Duodenal mucosa (tissue), 2 donors: ENCODE data around the gene FAM200A.
A peak's percentile ranks its signal among the peaks of the same experiment; 100 is the strongest.
"Not testable (repeated sequence)": the region's sequence is repeated elsewhere in the genome, so short reads cannot be mapped to it uniquely, and the experiment has no call there.

Experiments
- H3K27ac ChIP-seq: one replicate; pipeline ENCODE4 v1.7.0; 2013; ENCODE audit warnings: low read depth, low read length
- H3K27me3 ChIP-seq, 2 donors: one replicate each; pipeline ENCODE4 v1.7.0; 2013; ENCODE audit warnings: low read length in 2 of 2, control low read depth in 1 of 2; ENCODE audit not compliant: insufficient read depth in 2 of 2, control insufficient read depth in 1 of 2
- H3K36me3 ChIP-seq, 2 donors: one replicate each; pipeline ENCODE4 v1.7.0; 2013; ENCODE audit warnings: low read length in 2 of 2, control low read depth in 1 of 2; ENCODE audit not compliant: insufficient read depth in 2 of 2, control insufficient read depth in 1 of 2
- H3K4me1 ChIP-seq, 2 donors: one replicate each; pipeline ENCODE4 v1.7.0; 2013; ENCODE audit warnings: low read length in 2 of 2, control low read depth in 1 of 2; ENCODE audit not compliant: insufficient read depth in 2 of 2, control insufficient read depth in 1 of 2
- H3K4me3 ChIP-seq, 2 donors: one replicate each; pipeline ENCODE4 v1.7.0; 2013; ENCODE audit warnings: low read length in 2 of 2, low read depth in 1 of 2
- H3K9ac ChIP-seq, 2 donors: one replicate each; pipeline ENCODE4 v1.7.0; 2013; ENCODE audit warnings: low read length in 2 of 2, low read depth in 1 of 2
- H3K9me3 ChIP-seq, 2 donors: one replicate each; pipeline ENCODE4 v1.7.0; 2013; ENCODE audit warnings: low read length in 2 of 2, control low read depth in 1 of 2; ENCODE audit not compliant: control insufficient read depth in 1 of 2

FAM200A gene

GRCh38 chr7:99551767-99552463 lies at the start of gene FAM200A:
FAM200A (minus strand) TSS chr7:99552114; CDS start chr7:99548407, 3,707 bp downstream.
- no peaks in the 10 kb centered on the region for H3K27me3 ChIP-seq
- peak within 1 kb of the TSS; percentile 99 for H3K4me3 ChIP-seq
- peak within 1 kb of the TSS; percentile 55 for H3K27ac ChIP-seq
- H3K9me3 ChIP-seq, result peaks cover 0 to 11% of the 10 kb centered on the region in 2 donors
- H3K4me1 ChIP-seq, result peaks cover 14 to 15% of the 10 kb centered on the region in 2 donors
- peaks cover 16 to 18% of the 10 kb centered on the region in 2 donors for H3K36me3 ChIP-seq
- peak within 1 kb of the TSS; percentile 94 to 100 for H3K9ac ChIP-seq

- Histone ChIP-seq H3K9me3 (no peaks in the 10 kb centered on the region), H3K4me1 (no peaks in the 10 kb centered on the region), H3K27me3 (no peaks in the 10 kb centered on the region), H3K4me3 (no peak overlapping the region), H3K27ac (no peak overlapping the region), H3K36me3 (no peaks in the 10 kb centered on the region), H3K9ac (no peak overlapping the region)
These were observed 47.9 kb upstream of the FAM200A start for GRCh38 chr7:99599836-99600235.

GRCh38 chr7:99597762-99598501 lies 46.0 kb upstream of the FAM200A start, which contains the start of gene TMEM225B:
TMEM225B (plus strand) TSS chr7:99598267; CDS start chr7:99604389, 6,122 bp downstream.
- Histone ChIP-seq H3K27me3 (no peaks in the 10 kb centered on the region), H3K9me3 (no peaks in the 10 kb centered on the region), H3K4me1 (no peaks in the 10 kb centered on the region), H3K36me3 (no peaks in the 10 kb centered on the region), H3K27ac (no peak within 1 kb of the TSS), H3K4me3 (no peak within 1 kb of the TSS), H3K9ac (no peak within 1 kb of the TSS)

- no peak overlapping the region for H3K27ac ChIP-seq
- no peak overlapping the region for H3K9ac ChIP-seq
- H3K4me1 ChIP-seq, result no peaks in the 10 kb centered on the region
- H3K36me3 ChIP-seq, result no peaks in the 10 kb centered on the region
- H3K9me3 ChIP-seq, result no peaks in the 10 kb centered on the region
- H3K27me3 ChIP-seq, result no peaks in the 10 kb centered on the region
- no peak overlapping the region for H3K4me3 ChIP-seq
These were observed 44.6 kb upstream of the FAM200A start for GRCh38 chr7:99596408-99596955.

- Histone ChIP-seq H3K9ac (no peak overlapping the region), H3K4me3 (no peak overlapping the region), H3K27me3 (no peaks in the 10 kb centered on the region), H3K9me3 (no peaks in the 10 kb centered on the region), H3K4me1 (no peaks in the 10 kb centered on the region), H3K27ac (no peak overlapping the region), H3K36me3 (no peaks in the 10 kb centered on the region)
These were observed 43.2 kb upstream of the FAM200A start for GRCh38 chr7:99594948-99595745.

GRCh38 chr7:99588868-99589267 lies 37.0 kb upstream of the FAM200A start:
- Histone ChIP-seq H3K4me3 (no peak overlapping the region), H3K9ac (no peak overlapping the region), H3K9me3 (no peaks in the 10 kb centered on the region), H3K36me3 (no peaks in the 10 kb centered on the region), H3K27me3 (no peaks in the 10 kb centered on the region), H3K4me1 (no peaks in the 10 kb centered on the region), H3K27ac (no peak overlapping the region)

GRCh38 chr7:99580778-99581332 lies 28.9 kb upstream of the FAM200A start:
- Histone ChIP-seq H3K4me1 (peaks cover 0 to 12% of the 10 kb centered on the region in 2 donors), H3K9ac (peak overlapping the region; percentile 52 to 59), H3K4me3 (peak overlapping the region; percentile 67 to 77)
- H3K27ac ChIP-seq, H3K9me3 ChIP-seq, H3K36me3 ChIP-seq, H3K27me3 ChIP-seq: not testable (repeated sequence)

GRCh38 chr7:99579956-99580777 lies 28.3 kb upstream of the FAM200A start:
- H3K4me1 ChIP-seq, result peaks cover 0 to 12% of the 10 kb centered on the region in 2 donors
- no peaks in the 10 kb centered on the region for H3K27me3 ChIP-seq
- no peak overlapping the region for H3K27ac ChIP-seq
- H3K9me3 ChIP-seq, result no peaks in the 10 kb centered on the region
- H3K36me3 ChIP-seq, result no peaks in the 10 kb centered on the region
- H3K4me3 ChIP-seq, result peak overlapping the region; percentile 67 to 77
- H3K9ac ChIP-seq, result peak overlapping the region; percentile 52 to 59

- H3K9me3 ChIP-seq, result no peaks in the 10 kb centered on the region
- no peak overlapping the region for H3K27ac ChIP-seq
- peak overlapping the region; percentile 67 to 77 for H3K4me3 ChIP-seq
- H3K27me3 ChIP-seq, result no peaks in the 10 kb centered on the region
- H3K9ac ChIP-seq, result peak overlapping the region in 1 of 2 donors; percentile 59
- H3K36me3 ChIP-seq, result no peaks in the 10 kb centered on the region
- peaks cover 0 to 12% of the 10 kb centered on the region in 2 donors for H3K4me1 ChIP-seq
These were observed 27.5 kb upstream of the FAM200A start for GRCh38 chr7:99579281-99579955.
